ENCODE data around the gene TMEM127. TPM values are rescaled to one million over a fixed set of nuclear protein-coding genes. Genes with fewer than 3 reads are reported as not detected.

TMEM127 gene, protein sequence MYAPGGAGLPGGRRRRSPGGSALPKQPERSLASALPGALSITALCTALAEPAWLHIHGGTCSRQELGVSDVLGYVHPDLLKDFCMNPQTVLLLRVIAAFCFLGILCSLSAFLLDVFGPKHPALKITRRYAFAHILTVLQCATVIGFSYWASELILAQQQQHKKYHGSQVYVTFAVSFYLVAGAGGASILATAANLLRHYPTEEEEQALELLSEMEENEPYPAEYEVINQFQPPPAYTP
- 10 to 100 TPM; 25.8 to 29.3 TPM for polyA plus RNA-seq

GRCh38 chr2:96265840-96266679, at the start of gene TMEM127, which contains the start of gene CIAO1:
TSS of gene TMEM127 (minus strand) at chr2:96265997. CDS start at chr2:96265381, 616 bp downstream.
TSS of gene CIAO1 (plus strand) at chr2:96266225. CDS start at chr2:96266351, 126 bp downstream.
- Histone ChIP-seq H3K27me3 (ENCODE audit: control insufficient read depth in 1 of 2, insufficient read depth in 2 of 2, low read length in 2 of 2) (no peaks in the 10 kb centered on the region), H3K36me3 (ENCODE audit: control insufficient read depth in 2 of 2, insufficient read depth in 2 of 2, low read length in 1 of 2) (peaks cover 11 to 20% of the 10 kb centered on the region in 2 donors), H3K27ac (ENCODE audit: low read depth in 2 of 2, low read length in 1 of 2) (peak within 1 kb of the TSS; percentile 87 to 92), H3K9me3 (ENCODE audit: control insufficient read depth in 2 of 2, insufficient read depth in 1 of 2, low read depth in 1 of 2, low read length in 1 of 2) (no peaks in the 10 kb centered on the region), H3K4me1 (ENCODE audit: control insufficient read depth in 2 of 2, insufficient read depth in 2 of 2, low read length in 1 of 2) (peaks cover 8 to 14% of the 10 kb centered on the region in 2 donors), H3K4me3 (ENCODE audit: low read depth in 1 of 2, low read length in 2 of 2) (peak within 1 kb of the TSS; percentile 67 to 94)
- 0% methylated on average over 73 to 81 of the region's 81 CpGs for WGBS, 2 donors

GRCh38 chr2:96315005-96315399, 49.2 kb upstream of the TMEM127 start:
- H3K27ac ChIP-seq (ENCODE audit: low read depth in 2 of 2, low read length in 1 of 2): no peak overlapping the region
- 72 to 83% methylated on average over 3 of the region's 3 CpGs for WGBS, 2 donors
- no peak overlapping the region for H3K4me3 ChIP-seq (ENCODE audit: low read depth in 1 of 2, low read length in 2 of 2)
- no peaks in the 10 kb centered on the region for H3K4me1 ChIP-seq (ENCODE audit: control insufficient read depth in 2 of 2, insufficient read depth in 2 of 2, low read length in 1 of 2)
- H3K36me3 ChIP-seq (ENCODE audit: control insufficient read depth in 2 of 2, insufficient read depth in 2 of 2, low read length in 1 of 2): no peaks in the 10 kb centered on the region
- no peaks in the 10 kb centered on the region for H3K9me3 ChIP-seq (ENCODE audit: control insufficient read depth in 2 of 2, insufficient read depth in 1 of 2, low read depth in 1 of 2, low read length in 1 of 2)
- H3K27me3 ChIP-seq (ENCODE audit: control insufficient read depth in 1 of 2, insufficient read depth in 2 of 2, low read length in 2 of 2): no peaks in the 10 kb centered on the region

- WGBS, 2 donors: 74 to 81% methylated on average over 5 of the region's 5 CpGs
- Histone ChIP-seq H3K27ac (ENCODE audit: low read depth in 2 of 2, low read length in 1 of 2) (no peak overlapping the region), H3K4me3 (ENCODE audit: low read depth in 1 of 2, low read length in 2 of 2) (no peak overlapping the region), H3K27me3 (ENCODE audit: control insufficient read depth in 1 of 2, insufficient read depth in 2 of 2, low read length in 2 of 2) (no peaks in the 10 kb centered on the region), H3K9me3 (ENCODE audit: control insufficient read depth in 2 of 2, insufficient read depth in 1 of 2, low read depth in 1 of 2, low read length in 1 of 2) (no peaks in the 10 kb centered on the region), H3K4me1 (ENCODE audit: control insufficient read depth in 2 of 2, insufficient read depth in 2 of 2, low read length in 1 of 2) (peaks cover 2 to 4% of the 10 kb centered on the region in 2 donors), H3K36me3 (ENCODE audit: control insufficient read depth in 2 of 2, insufficient read depth in 2 of 2, low read length in 1 of 2) (peaks cover under 1 to 3% of the 10 kb centered on the region in 2 donors)
Measured at GRCh38 chr2:96308248-96308647, 42.5 kb upstream of the TMEM127 start.

- WGBS, 2 donors: 78 to 79% methylated on average over 3 of the region's 3 CpGs
- Histone ChIP-seq H3K27ac (ENCODE audit: low read depth in 2 of 2, low read length in 1 of 2) (peak overlapping the region in 1 of 2 donors; percentile 86), H3K36me3 (ENCODE audit: control insufficient read depth in 2 of 2, insufficient read depth in 2 of 2, low read length in 1 of 2) (peaks cover 16 to 18% of the 10 kb centered on the region in 2 donors), H3K4me1 (ENCODE audit: control insufficient read depth in 2 of 2, insufficient read depth in 2 of 2, low read length in 1 of 2) (peaks cover 2 to 4% of the 10 kb centered on the region in 2 donors), H3K27me3 (ENCODE audit: control insufficient read depth in 1 of 2, insufficient read depth in 2 of 2, low read length in 2 of 2) (no peaks in the 10 kb centered on the region), H3K9me3 (ENCODE audit: control insufficient read depth in 2 of 2, insufficient read depth in 1 of 2, low read depth in 1 of 2, low read length in 1 of 2) (no peaks in the 10 kb centered on the region), H3K4me3 (ENCODE audit: low read depth in 1 of 2, low read length in 2 of 2) (peak overlapping the region; percentile 81 to 89)
Measured at GRCh38 chr2:96306370-96306769, 40.6 kb upstream of the TMEM127 start.

DNA sequence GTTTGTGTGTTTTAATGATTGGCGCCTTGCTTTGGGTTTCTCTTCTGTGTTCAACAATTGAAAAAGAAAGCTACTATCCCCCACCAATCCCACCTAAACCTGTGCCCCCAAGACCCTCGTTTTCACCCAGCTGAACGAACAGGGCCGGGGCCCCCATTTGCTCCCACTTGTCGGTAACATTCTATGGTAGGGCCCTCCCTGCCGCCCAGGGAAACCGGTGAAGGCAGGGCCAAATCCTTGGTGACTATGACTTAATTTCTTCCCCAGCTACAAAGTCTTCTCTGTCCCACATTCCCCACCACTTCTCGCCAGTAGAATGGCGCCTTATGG, 40.1 kb upstream of the TMEM127 start:
- no peaks in the 10 kb centered on the region for H3K27me3 ChIP-seq (ENCODE audit: control insufficient read depth in 1 of 2, insufficient read depth in 2 of 2, low read length in 2 of 2)
- WGBS, 2 donors: 15% methylated on average over 9 of the region's 9 CpGs

GRCh38 chr2:96305091-96305978, 39.5 kb upstream of the TMEM127 start, which contains the start of gene SNRNP200:
TSS of gene SNRNP200 (minus strand) at chr2:96305546. CDS start at chr2:96305437, 109 bp downstream.
- Histone ChIP-seq H3K36me3 (ENCODE audit: control insufficient read depth in 2 of 2, insufficient read depth in 2 of 2, low read length in 1 of 2) (peaks cover 18 to 22% of the 10 kb centered on the region in 2 donors), H3K4me1 (ENCODE audit: control insufficient read depth in 2 of 2, insufficient read depth in 2 of 2, low read length in 1 of 2) (peaks cover 2 to 4% of the 10 kb centered on the region in 2 donors), H3K27ac (ENCODE audit: low read depth in 2 of 2, low read length in 1 of 2) (peak within 1 kb of the TSS; percentile 86 to 94), H3K27me3 (ENCODE audit: control insufficient read depth in 1 of 2, insufficient read depth in 2 of 2, low read length in 2 of 2) (no peaks in the 10 kb centered on the region), H3K4me3 (ENCODE audit: low read depth in 1 of 2, low read length in 2 of 2) (peak within 1 kb of the TSS; percentile 81 to 89), H3K9me3 (ENCODE audit: control insufficient read depth in 2 of 2, insufficient read depth in 1 of 2, low read depth in 1 of 2, low read length in 1 of 2) (no peaks in the 10 kb centered on the region)
- 1% methylated on average over 61 of the region's 61 CpGs for WGBS, 2 donors

More for the DNA sequence above, 40.1 kb upstream of the TMEM127 start:
- Histone ChIP-seq H3K27ac (ENCODE audit: low read depth in 2 of 2, low read length in 1 of 2) (peak overlapping the region; percentile 86 to 94), H3K36me3 (ENCODE audit: control insufficient read depth in 2 of 2, insufficient read depth in 2 of 2, low read length in 1 of 2) (peaks cover 18 to 21% of the 10 kb centered on the region in 2 donors), H3K4me1 (ENCODE audit: control insufficient read depth in 2 of 2, insufficient read depth in 2 of 2, low read length in 1 of 2) (peaks cover 2 to 4% of the 10 kb centered on the region in 2 donors), H3K4me3 (ENCODE audit: low read depth in 1 of 2, low read length in 2 of 2) (peak overlapping the region; percentile 81 to 89), H3K9me3 (ENCODE audit: control insufficient read depth in 2 of 2, insufficient read depth in 1 of 2, low read depth in 1 of 2, low read length in 1 of 2) (no peaks in the 10 kb centered on the region)

DNA sequence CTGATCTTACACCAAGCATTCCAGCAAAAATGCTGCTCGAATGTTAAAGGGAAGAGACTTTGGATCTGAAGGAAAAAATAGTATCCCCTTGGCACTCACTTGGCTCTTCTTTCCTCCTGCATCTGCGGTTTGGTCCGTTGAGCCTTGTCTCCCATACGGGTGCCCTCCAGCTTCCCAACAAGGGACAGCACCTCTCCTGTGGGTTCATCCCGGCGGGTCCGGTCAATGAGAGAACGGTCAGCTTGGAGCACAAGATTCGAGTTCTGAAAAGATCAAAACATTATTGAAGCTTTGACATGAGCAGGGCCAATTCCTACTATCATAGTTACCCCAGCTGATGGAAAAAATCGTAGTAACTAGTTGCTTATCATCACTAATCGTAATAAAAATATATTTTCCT, 38.8 kb upstream of the TMEM127 start:
- H3K4me1 ChIP-seq (ENCODE audit: control insufficient read depth in 2 of 2, insufficient read depth in 2 of 2, low read length in 1 of 2): peaks cover 2 to 4% of the 10 kb centered on the region in 2 donors
- H3K27ac ChIP-seq (ENCODE audit: low read depth in 2 of 2, low read length in 1 of 2): peak overlapping the region in 1 of 2 donors; percentile 28
- no peaks in the 10 kb centered on the region for H3K27me3 ChIP-seq (ENCODE audit: control insufficient read depth in 1 of 2, insufficient read depth in 2 of 2, low read length in 2 of 2)
- H3K36me3 ChIP-seq (ENCODE audit: control insufficient read depth in 2 of 2, insufficient read depth in 2 of 2, low read length in 1 of 2): peaks cover 18 to 23% of the 10 kb centered on the region in 2 donors
- peak overlapping the region; percentile 81 to 89 for H3K4me3 ChIP-seq (ENCODE audit: low read depth in 1 of 2, low read length in 2 of 2)
- WGBS, 2 donors: 57 to 64% methylated on average over 11 of the region's 11 CpGs
- no peaks in the 10 kb centered on the region for H3K9me3 ChIP-seq (ENCODE audit: control insufficient read depth in 2 of 2, insufficient read depth in 1 of 2, low read depth in 1 of 2, low read length in 1 of 2)

DNA sequence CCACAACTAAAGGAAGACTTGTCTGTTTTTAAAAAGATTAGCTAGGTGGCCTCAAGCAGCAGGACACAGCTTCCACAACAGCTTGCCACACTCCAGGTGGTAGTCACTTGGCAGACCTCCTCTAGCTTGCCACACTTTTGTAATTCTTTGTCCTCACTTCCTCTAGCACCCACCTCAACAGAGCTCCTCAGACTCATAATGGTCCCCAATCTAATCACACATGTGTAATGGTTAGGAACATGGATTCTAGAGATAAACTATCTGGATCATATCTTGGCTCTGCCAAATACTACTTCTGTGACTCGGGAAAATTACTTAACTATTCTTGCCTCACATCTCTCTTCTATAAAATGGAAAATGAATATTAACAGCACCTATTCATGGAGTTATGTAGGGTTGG, 36.1 kb upstream of the TMEM127 start:
- Histone ChIP-seq H3K27me3 (ENCODE audit: control insufficient read depth in 1 of 2, insufficient read depth in 2 of 2, low read length in 2 of 2) (no peaks in the 10 kb centered on the region), H3K36me3 (ENCODE audit: control insufficient read depth in 2 of 2, insufficient read depth in 2 of 2, low read length in 1 of 2) (peaks cover 37 to 44% of the 10 kb centered on the region in 2 donors), H3K27ac (ENCODE audit: low read depth in 2 of 2, low read length in 1 of 2) (no peak overlapping the region), H3K4me3 (ENCODE audit: low read depth in 1 of 2, low read length in 2 of 2) (no peak overlapping the region), H3K4me1 (ENCODE audit: control insufficient read depth in 2 of 2, insufficient read depth in 2 of 2, low read length in 1 of 2) (peaks cover 2 to 4% of the 10 kb centered on the region in 2 donors), H3K9me3 (ENCODE audit: control insufficient read depth in 2 of 2, insufficient read depth in 1 of 2, low read depth in 1 of 2, low read length in 1 of 2) (no peaks in the 10 kb centered on the region)
- WGBS, 2 donors: 76 to 78% methylated on average over 1 of the region's 1 CpG

GRCh38 chr2:96296925-96297324, 31.1 kb upstream of the TMEM127 start:
- 79 to 85% methylated on average over 5 of the region's 5 CpGs for WGBS, 2 donors
- peaks cover 44 to 50% of the 10 kb centered on the region in 2 donors for H3K36me3 ChIP-seq (ENCODE audit: control insufficient read depth in 2 of 2, insufficient read depth in 2 of 2, low read length in 1 of 2)

More at GRCh38 chr2:96296925-96297324, 31.1 kb upstream of the TMEM127 start:
- Histone ChIP-seq H3K4me3 (ENCODE audit: low read depth in 1 of 2, low read length in 2 of 2) (no peak overlapping the region), H3K27ac (ENCODE audit: low read depth in 2 of 2, low read length in 1 of 2) (no peak overlapping the region), H3K9me3 (ENCODE audit: control insufficient read depth in 2 of 2, insufficient read depth in 1 of 2, low read depth in 1 of 2, low read length in 1 of 2) (no peaks in the 10 kb centered on the region), H3K4me1 (ENCODE audit: control insufficient read depth in 2 of 2, insufficient read depth in 2 of 2, low read length in 1 of 2) (no peaks in the 10 kb centered on the region), H3K27me3 (ENCODE audit: control insufficient read depth in 1 of 2, insufficient read depth in 2 of 2, low read length in 2 of 2) (no peaks in the 10 kb centered on the region)

Data from esophagus (tissue), 2 donors.